WTC11 (cell line): ENCODE results near the gene NPAS1. TPM values are rescaled to one million over a fixed set of nuclear protein-coding genes. Genes with fewer than 3 reads are reported as not detected.
A peak's percentile ranks its signal among the peaks of the same experiment; 100 is the strongest.

Source experiments
- ATAC-seq: fragments of 200-7000 bp; cut with Tn5 transposase; 2 replicates; pipeline ENCODE4 v1.10.0; 2021; ENCODE audit warnings: mild to moderate bottlenecking, moderate library complexity
- CTCF ChIA-PET: fragments of 300-600 bp; sonication (Branson Sonifier 250); formaldehyde crosslinking; loops from one replicate; lab custom pipeline; 2021; ENCODE audit warnings: antibody characterized with exemption; lab: Charles Lee
- POLR2A ChIA-PET: fragments of 350-600 bp; sonication (Branson Sonifier 250); formaldehyde crosslinking; loops from one replicate; lab custom pipeline; 2021; ENCODE audit warnings: antibody characterized with exemption; lab: Charles Lee
- DNase-seq: peaks from one replicate; pipeline ENCODE4 v3.0.0; 2021; ENCODE audit warnings: low spot score
- H3K27ac Mint-ChIP-seq: 2 replicates; pipeline ENCODE4 v1.8.0; 2021; ENCODE audit warnings: mixed read lengths
- H3K27me3 Mint-ChIP-seq: 2 replicates; pipeline ENCODE4 v1.8.0; 2021; ENCODE audit warnings: low read depth, mild to moderate bottlenecking, moderate library complexity, mixed read lengths
- H3K36me3 Mint-ChIP-seq: 2 replicates; pipeline ENCODE4 v1.8.0; 2021; ENCODE audit warnings: mixed read lengths
- H3K4me1 Mint-ChIP-seq: 2 replicates; pipeline ENCODE4 v1.8.0; 2022; ENCODE audit warnings: mixed read lengths
- H3K4me3 Mint-ChIP-seq: 2 replicates; pipeline ENCODE4 v1.8.0; 2021; ENCODE audit warnings: mild to moderate bottlenecking, moderate library complexity, mixed read lengths
- H3K9me3 Mint-ChIP-seq: 2 replicates; pipeline ENCODE4 v1.8.0; 2021; ENCODE audit warnings: mixed read lengths
- EMX1 ChIP-seq: fragments of 250-450 bp; sonication (Bioruptor Pico); IDR thresholded peaks from 2 replicates; pipeline ENCODE4 v1.8.0; 2021; ENCODE audit warnings: mild to moderate bottlenecking
- ESRRA ChIP-seq: sonication (generic); formaldehyde crosslinking; IDR thresholded peaks from 2 replicates; pipeline ENCODE4 v1.8.1; 2022; ENCODE audit warnings: mild to moderate bottlenecking, missing genetic modification reagents, borderline replicate concordance
- ETV6 ChIP-seq: sonication (generic); formaldehyde crosslinking; IDR thresholded peaks from 2 replicates; pipeline ENCODE4 v1.8.1; 2022; ENCODE audit warnings: mild to moderate bottlenecking, missing genetic modification reagents
- FOXJ3 ChIP-seq: sonication (generic); formaldehyde crosslinking; IDR thresholded peaks from 2 replicates; pipeline ENCODE4 v1.9.0; 2021; ENCODE audit warnings: missing genetic modification reagents, mild to moderate bottlenecking, borderline replicate concordance
- GABPB1 ChIP-seq: sonication (generic); formaldehyde crosslinking; IDR thresholded peaks from 2 replicates; pipeline ENCODE4 v1.8.1; 2023; ENCODE audit warnings: mild to moderate bottlenecking, missing genetic modification reagents
- GRHL2 ChIP-seq: fragments of 250-450 bp; sonication (Bioruptor Pico); IDR thresholded peaks from 2 replicates; pipeline ENCODE4 v1.8.0; 2022; ENCODE audit warnings: mild to moderate bottlenecking, moderate library complexity; ENCODE audit not compliant: insufficient replicate concordance, severe bottlenecking
- GTF2I ChIP-seq: fragments of 250-450 bp; sonication (Bioruptor Pico); conservative IDR thresholded peaks from 2 replicates; pipeline ENCODE4 v1.4.0; 2021; ENCODE audit warnings: mild to moderate bottlenecking
- OVOL2 ChIP-seq: fragments of 250-450 bp; sonication (Bioruptor Pico); IDR thresholded peaks from 2 replicates; pipeline ENCODE4 v1.9.0; 2021; ENCODE audit warnings: mild to moderate bottlenecking, borderline replicate concordance
- PREB ChIP-seq: sonication (generic); formaldehyde crosslinking; IDR thresholded peaks from 2 replicates; pipeline ENCODE4 v1.8.1; 2022; ENCODE audit warnings: mild to moderate bottlenecking, missing genetic modification reagents, moderate library complexity, borderline replicate concordance
- PRRX2 ChIP-seq: fragments of 250-450 bp; sonication (Bioruptor Pico); IDR thresholded peaks from 2 replicates; pipeline ENCODE4 v1.8.0; 2021; ENCODE audit warnings: mild to moderate bottlenecking
- SMAD4 ChIP-seq: sonication (generic); formaldehyde crosslinking; IDR thresholded peaks from 2 replicates; pipeline ENCODE4 v1.8.0; 2022; ENCODE audit warnings: mild to moderate bottlenecking, missing genetic modification reagents
- TCF7 ChIP-seq: sonication (generic); formaldehyde crosslinking; IDR thresholded peaks from 2 replicates; pipeline ENCODE4 v1.8.0; 2022; ENCODE audit warnings: mild to moderate bottlenecking, low read depth, missing genetic modification reagents, moderate library complexity
- USF2 ChIP-seq: sonication (generic); formaldehyde crosslinking; IDR thresholded peaks from 2 replicates; pipeline ENCODE4 v1.8.1; 2023; ENCODE audit warnings: mild to moderate bottlenecking, missing genetic modification reagents, moderate library complexity
- ZNF396 ChIP-seq: fragments of 250-450 bp; sonication (Bioruptor Pico); IDR thresholded peaks from 2 replicates; pipeline ENCODE4 v1.8.0; 2021; ENCODE audit warnings: mild to moderate bottlenecking, moderate library complexity, borderline replicate concordance
- total RNA-seq: library from RNA; stranded (reverse); gene quantifications from 3 replicates; pipeline ENCODE4 v1.2.3, GENCODE V29; 2021
- TF ChIP-seq, protein P1 (sequence below): sonication (generic); formaldehyde crosslinking; IDR thresholded peaks from 2 replicates; pipeline ENCODE4 v1.8.1; 2022; ENCODE audit warnings: missing genetic modification reagents, borderline replicate concordance
- TF ChIP-seq, protein P2 (sequence below): fragments of 250-450 bp; sonication (Bioruptor Pico); IDR thresholded peaks from 2 replicates; pipeline ENCODE4 v2.1.2; 2022; ENCODE audit warnings: mild to moderate bottlenecking, moderate library complexity
- TF ChIP-seq, protein P3 (sequence below): sonication (generic); formaldehyde crosslinking; IDR thresholded peaks from 2 replicates; pipeline ENCODE4 v1.8.0; 2022; ENCODE audit warnings: missing genetic modification reagents

The NPAS1 gene
- total RNA-seq, 1 experiment from 2014 or later, result 6.8 TPM

GRCh38 chr19:47035127-47036096 lies 15.8 kb downstream of the NPAS1 start (continued):
- TF ChIP-seq, protein P1, sequence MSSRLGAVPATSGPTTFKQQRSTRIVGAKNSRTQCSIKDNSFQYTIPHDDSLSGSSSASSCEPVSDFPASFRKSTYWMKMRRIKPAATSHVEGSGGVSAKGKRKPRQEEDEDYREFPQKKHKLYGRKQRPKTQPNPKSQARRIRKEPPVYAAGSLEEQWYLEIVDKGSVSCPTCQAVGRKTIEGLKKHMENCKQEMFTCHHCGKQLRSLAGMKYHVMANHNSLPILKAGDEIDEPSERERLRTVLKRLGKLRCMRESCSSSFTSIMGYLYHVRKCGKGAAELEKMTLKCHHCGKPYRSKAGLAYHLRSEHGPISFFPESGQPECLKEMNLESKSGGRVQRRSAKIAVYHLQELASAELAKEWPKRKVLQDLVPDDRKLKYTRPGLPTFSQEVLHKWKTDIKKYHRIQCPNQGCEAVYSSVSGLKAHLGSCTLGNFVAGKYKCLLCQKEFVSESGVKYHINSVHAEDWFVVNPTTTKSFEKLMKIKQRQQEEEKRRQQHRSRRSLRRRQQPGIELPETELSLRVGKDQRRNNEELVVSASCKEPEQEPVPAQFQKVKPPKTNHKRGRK (CRISPR knock-in tag), result no peak
- no peak for TF ChIP-seq GTF2I (CRISPR knock-in tag)
- no peak for TF ChIP-seq FOXJ3 (CRISPR knock-in tag)
- no peak for TF ChIP-seq TCF7 (CRISPR knock-in tag)

DNA sequence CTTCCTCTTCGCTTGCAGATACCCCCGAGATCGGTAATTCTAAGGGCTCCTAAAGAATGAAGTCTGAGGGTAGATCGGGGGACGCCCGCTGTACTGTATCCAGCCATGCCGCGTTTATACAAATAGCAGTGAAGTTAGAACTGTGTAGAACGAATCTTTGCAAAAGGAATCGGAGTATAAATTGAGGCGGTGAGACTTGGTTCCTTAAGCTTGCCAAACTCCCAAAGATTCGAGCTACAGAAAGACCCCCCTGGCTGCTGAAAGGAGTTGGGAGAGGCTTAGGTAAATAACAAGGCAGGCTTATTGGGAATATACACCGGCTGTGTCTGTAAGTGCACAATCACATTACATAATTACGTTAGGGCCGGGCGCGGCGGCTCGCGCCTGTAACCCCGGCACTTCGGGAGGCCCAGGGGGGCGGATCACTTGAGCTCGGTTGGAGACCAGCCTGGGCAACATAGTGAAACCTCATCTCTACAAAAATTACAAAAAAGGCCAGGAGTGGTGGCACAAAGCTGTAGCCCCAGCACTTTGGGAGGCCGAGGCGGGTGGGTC lies 16.5 kb downstream of the NPAS1 start:
- H3K27ac Mint-ChIP-seq, result peak overlapping the region; percentile 66; the same call in 1 of the 2 replicates
- DNase-seq, result no peak
- no peaks in the 10 kb centered on the region for H3K36me3 Mint-ChIP-seq
- peak overlapping the region; percentile 88 for H3K4me3 Mint-ChIP-seq
- H3K4me1 Mint-ChIP-seq, result peaks cover 18% of the 10 kb centered on the region
- ChIA-PET POLR2A (interaction anchor here (0.6 to 1.3 kb wide), 3 partner anchors 11 to 186 kb away, joined by 3 to 4 read pairs (median 4); partner anchors contain the start of gene AP2S1), CTCF (interaction anchor here (0.6 to 3.5 kb wide), 14 partner anchors 11 to 849 kb away, joined by 3 to 36 read pairs (median 4); no protein-coding TSS in a partner anchor)
- no peak; the same call in 1 of the 2 replicates for ATAC-seq
- H3K9me3 Mint-ChIP-seq, result no peaks in the 10 kb centered on the region
- peaks cover 27% of the 10 kb centered on the region for H3K27me3 Mint-ChIP-seq
- TF ChIP-seq, protein P2, sequence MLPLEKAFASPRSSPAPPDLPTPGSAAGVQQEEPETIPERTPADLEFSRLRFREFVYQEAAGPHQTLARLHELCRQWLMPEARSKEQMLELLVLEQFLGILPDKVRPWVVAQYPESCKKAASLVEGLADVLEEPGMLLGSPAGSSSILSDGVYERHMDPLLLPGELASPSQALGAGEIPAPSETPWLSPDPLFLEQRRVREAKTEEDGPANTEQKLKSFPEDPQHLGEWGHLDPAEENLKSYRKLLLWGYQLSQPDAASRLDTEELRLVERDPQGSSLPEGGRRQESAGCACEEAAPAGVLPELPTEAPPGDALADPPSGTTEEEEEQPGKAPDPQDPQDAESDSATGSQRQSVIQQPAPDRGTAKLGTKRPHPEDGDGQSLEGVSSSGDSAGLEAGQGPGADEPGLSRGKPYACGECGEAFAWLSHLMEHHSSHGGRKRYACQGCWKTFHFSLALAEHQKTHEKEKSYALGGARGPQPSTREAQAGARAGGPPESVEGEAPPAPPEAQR (CRISPR knock-in tag), result no peak
- TF ChIP-seq ESRRA (no peak), USF2 (CRISPR knock-in tag) (no peak), TCF7 (CRISPR knock-in tag) (no peak)

DNA sequence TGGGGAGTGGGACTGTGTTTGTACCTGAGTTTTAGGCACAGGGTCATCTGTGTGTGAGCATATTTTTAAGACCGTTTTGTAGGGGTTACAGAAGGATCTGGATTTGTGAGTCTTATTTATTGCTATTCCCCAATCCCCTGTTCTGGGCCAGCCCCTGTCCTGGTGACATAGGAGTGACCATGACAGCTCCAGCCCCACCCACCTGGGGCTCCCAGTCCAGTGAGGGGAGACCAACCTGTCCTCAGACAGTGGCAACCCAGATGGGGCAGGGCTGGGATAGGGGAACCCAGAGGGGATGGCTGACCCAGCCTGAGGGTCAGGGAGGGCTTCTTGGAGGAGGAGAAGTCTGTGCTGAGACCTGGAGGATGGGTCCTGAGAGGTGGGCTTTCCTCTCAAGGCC lies 18.1 kb downstream of the NPAS1 start:
- H3K9me3 Mint-ChIP-seq, result no peaks in the 10 kb centered on the region
- TF ChIP-seq ZNF396 (CRISPR knock-in tag) (no peak), PRRX2 (CRISPR knock-in tag) (no peak), GABPB1 (CRISPR knock-in tag) (no peak), TCF7 (CRISPR knock-in tag) (no peak), PREB (CRISPR knock-in tag) (no peak), SMAD4 (CRISPR knock-in tag) (no peak), OVOL2 (CRISPR knock-in tag) (no peak), ETV6 (CRISPR knock-in tag) (no peak), EMX1 (CRISPR knock-in tag) (no peak), GRHL2 (CRISPR knock-in tag) (no peak)
- TF ChIP-seq, protein P3, sequence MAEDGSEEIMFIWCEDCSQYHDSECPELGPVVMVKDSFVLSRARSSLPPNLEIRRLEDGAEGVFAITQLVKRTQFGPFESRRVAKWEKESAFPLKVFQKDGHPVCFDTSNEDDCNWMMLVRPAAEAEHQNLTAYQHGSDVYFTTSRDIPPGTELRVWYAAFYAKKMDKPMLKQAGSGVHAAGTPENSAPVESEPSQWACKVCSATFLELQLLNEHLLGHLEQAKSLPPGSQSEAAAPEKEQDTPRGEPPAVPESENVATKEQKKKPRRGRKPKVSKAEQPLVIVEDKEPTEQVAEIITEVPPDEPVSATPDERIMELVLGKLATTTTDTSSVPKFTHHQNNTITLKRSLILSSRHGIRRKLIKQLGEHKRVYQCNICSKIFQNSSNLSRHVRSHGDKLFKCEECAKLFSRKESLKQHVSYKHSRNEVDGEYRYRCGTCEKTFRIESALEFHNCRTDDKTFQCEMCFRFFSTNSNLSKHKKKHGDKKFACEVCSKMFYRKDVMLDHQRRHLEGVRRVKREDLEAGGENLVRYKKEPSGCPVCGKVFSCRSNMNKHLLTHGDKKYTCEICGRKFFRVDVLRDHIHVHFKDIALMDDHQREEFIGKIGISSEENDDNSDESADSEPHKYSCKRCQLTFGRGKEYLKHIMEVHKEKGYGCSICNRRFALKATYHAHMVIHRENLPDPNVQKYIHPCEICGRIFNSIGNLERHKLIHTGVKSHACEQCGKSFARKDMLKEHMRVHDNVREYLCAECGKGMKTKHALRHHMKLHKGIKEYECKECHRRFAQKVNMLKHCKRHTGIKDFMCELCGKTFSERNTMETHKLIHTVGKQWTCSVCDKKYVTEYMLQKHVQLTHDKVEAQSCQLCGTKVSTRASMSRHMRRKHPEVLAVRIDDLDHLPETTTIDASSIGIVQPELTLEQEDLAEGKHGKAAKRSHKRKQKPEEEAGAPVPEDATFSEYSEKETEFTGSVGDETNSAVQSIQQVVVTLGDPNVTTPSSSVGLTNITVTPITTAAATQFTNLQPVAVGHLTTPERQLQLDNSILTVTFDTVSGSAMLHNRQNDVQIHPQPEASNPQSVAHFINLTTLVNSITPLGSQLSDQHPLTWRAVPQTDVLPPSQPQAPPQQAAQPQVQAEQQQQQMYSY (CRISPR knock-in tag), result no peak
- TF ChIP-seq, all 79 proteins: peak for 0
- 0 out of 2 replicates have a peak overlapping the region, but pooled peaks have one; percentile 51 for H3K27ac Mint-ChIP-seq
- no peak overlapping the region for H3K4me3 Mint-ChIP-seq
- DNase-seq, result no peak
- no peaks in the 10 kb centered on the region for H3K36me3 Mint-ChIP-seq
- ATAC-seq, result no peak
- H3K27me3 Mint-ChIP-seq, result peaks cover 13% of the 10 kb centered on the region
- CTCF ChIA-PET, result interaction anchor here (1.2 to 1.5 kb wide), 3 partner anchors 10 to 173 kb away, joined by 4 to 8 read pairs (median 4); no protein-coding TSS in a partner anchor
- POLR2A ChIA-PET, result no interaction called here
- peaks cover 14% of the 10 kb centered on the region for H3K4me1 Mint-ChIP-seq
